Fibroblast of pulmonary artery (primary cell): ENCODE measurements around the gene FAM204A.
A peak's percentile ranks its signal among the peaks of the same experiment; 100 is the strongest.

Experiments used
- DNase-seq: peaks from one replicate; pipeline ENCODE4 v3.0.0-alpha.2; 2010; ENCODE audit warnings: low read depth
- H3K4me3 ChIP-seq: replicated peaks from 2 replicates; pipeline ENCODE4 v1.5.1; 2011; ENCODE audit warnings: low read depth, mild to moderate bottlenecking, control low read depth, low read length, moderate library complexity
- TF ChIP-seq, protein P1 (sequence below): IDR thresholded peaks from 2 replicates; pipeline ENCODE4 v1.5.1; 2011; ENCODE audit warnings: mild to moderate bottlenecking, control low read depth, low read length, inconsistent platforms; ENCODE audit errors: missing control alignments

FAM204A gene

DNA sequence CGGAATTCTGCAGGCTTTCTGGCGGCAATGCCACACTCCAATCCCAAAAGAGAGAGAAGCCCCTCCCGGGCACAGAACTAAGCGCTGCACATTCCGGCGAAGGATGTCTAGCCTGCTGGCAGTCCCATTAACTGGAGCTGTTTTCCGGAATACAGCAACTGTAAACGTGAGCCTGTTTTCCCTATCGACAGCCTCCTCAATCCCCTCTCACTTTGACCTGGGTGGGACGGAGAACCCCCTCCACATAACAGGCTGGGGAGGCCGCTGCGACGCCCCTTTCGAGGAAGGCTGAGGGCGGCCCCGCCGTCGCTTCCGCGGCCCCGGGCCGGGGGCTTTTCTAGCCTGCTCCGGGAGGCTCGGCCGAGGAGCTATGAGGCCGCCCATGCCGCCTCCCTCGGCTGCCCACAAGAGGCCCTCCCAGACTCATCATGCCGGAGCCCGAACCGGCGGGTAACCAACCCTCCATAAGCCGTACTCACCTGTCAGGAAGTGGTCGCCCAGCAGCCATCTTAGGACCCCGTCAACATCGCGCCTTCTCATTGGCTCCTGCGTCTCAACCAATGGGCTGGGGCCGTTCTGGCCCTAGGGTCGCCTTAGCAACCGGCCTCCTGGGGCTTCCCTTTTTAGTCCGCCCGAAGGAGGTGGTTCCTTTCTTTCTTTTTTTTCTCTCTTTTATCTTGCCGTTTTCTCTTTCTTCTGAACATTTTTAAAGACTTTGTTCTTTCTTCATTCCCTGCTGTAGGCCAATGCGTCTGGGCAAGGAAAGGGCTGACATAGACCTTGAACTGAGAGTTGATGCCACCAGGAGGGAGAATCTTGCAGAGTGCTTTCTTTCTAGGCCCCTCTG is at the start of gene FAM204A:
Gene FAM204A (minus strand): TSS at position 534 of the 847 bp plus-strand sequence. CDS start 5,909 bp downstream, outside the sequence.
- TF ChIP-seq, protein P1, sequence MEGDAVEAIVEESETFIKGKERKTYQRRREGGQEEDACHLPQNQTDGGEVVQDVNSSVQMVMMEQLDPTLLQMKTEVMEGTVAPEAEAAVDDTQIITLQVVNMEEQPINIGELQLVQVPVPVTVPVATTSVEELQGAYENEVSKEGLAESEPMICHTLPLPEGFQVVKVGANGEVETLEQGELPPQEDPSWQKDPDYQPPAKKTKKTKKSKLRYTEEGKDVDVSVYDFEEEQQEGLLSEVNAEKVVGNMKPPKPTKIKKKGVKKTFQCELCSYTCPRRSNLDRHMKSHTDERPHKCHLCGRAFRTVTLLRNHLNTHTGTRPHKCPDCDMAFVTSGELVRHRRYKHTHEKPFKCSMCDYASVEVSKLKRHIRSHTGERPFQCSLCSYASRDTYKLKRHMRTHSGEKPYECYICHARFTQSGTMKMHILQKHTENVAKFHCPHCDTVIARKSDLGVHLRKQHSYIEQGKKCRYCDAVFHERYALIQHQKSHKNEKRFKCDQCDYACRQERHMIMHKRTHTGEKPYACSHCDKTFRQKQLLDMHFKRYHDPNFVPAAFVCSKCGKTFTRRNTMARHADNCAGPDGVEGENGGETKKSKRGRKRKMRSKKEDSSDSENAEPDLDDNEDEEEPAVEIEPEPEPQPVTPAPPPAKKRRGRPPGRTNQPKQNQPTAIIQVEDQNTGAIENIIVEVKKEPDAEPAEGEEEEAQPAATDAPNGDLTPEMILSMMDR = no peak
- H3K4me3 ChIP-seq = peak within 1 kb of the TSS; percentile 94
- peak; percentile 94 for DNase-seq

GRCh38 chr10:118383699-118384098 is 41.6 kb upstream of the FAM204A start:
- TF ChIP-seq, protein P1 = no peak
- no peak overlapping the region for H3K4me3 ChIP-seq
- no peak for DNase-seq

- DNase-seq = no peak
- TF ChIP-seq, protein P1 = no peak
- H3K4me3 ChIP-seq = no peak overlapping the region
Observed at GRCh38 chr10:118383063-118383689, 41.1 kb upstream of the FAM204A start.

GRCh38 chr10:118374404-118374803 is 32.3 kb upstream of the FAM204A start:
- no peak overlapping the region for H3K4me3 ChIP-seq
- TF ChIP-seq, protein P1 = no peak
- DNase-seq = no peak

DNA sequence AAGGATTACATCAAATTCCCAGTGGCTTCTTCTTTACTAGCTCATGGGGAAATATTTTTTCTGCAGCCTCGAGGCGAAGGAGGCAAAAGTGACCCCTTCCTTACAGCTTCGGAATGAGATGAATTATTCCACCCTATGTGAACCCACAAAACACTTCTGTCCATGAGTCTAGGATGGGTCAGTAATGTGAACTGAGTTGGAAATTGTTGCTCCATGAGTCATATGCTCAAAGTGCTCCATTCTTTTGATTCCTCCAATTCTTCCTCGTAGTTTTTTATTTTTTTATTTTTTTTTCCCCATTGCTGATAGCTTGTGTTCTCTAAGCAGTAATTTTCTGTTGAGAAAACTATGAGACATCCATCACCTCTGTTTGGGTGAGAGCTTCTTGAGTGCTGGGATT is 31.7 kb upstream of the FAM204A start:
- TF ChIP-seq, protein P1 = no peak
- peak; percentile 30 for DNase-seq
- H3K4me3 ChIP-seq = no peak overlapping the region

DNA sequence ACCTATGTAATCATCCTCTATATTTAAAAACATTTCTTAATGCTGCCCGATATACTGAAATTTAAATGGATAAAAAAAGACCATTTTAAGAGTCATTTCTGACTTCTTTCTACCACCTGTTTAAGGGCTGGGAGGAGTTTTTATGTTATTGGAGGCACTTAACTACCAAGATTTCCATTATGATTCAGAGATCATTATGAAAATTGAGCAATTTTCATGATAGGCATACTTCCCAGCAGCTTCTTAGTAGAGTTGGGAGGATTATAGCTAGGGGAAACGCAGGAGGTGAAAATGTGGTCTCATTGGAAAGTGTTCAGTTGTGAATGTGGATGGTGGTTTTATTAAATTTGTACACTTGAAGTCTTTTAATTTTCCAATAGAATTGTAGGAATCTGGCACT is 28.4 kb upstream of the FAM204A start:
- no peak for DNase-seq
- no peak overlapping the region for H3K4me3 ChIP-seq
- TF ChIP-seq, protein P1 = no peak
